Kidney (tissue), 14 donors: ENCODE results near the gene FHOD3. TPM values are rescaled to one million over a fixed set of nuclear protein-coding genes. Genes with fewer than 3 reads are reported as not detected.
"Not testable (repeated sequence)": the region's sequence is repeated elsewhere in the genome, so short reads cannot be mapped to it uniquely, and the experiment has no call there.

Experiments used
- DNase-seq, 5 donors: peaks; one replicate each; pipeline ENCODE4 v3.0.0-alpha.2; 2013 to 2020
- FAIRE-seq: peaks from 2 replicates; lab custom pipeline; 2012; peaks lifted over from hg19 to GRCh38; lab: Jason Lieb, UNC
- H3K27ac ChIP-seq, 2 donors: one replicate each; pipeline ENCODE4 v1.7.0; 2013; ENCODE audit warnings: low read depth in 2 of 2, low read length in 2 of 2, inconsistent platforms in 1 of 2
- H3K27me3 ChIP-seq: one replicate; pipeline ENCODE4 v1.7.1; 2013; ENCODE audit warnings: low read length, inconsistent platforms; ENCODE audit not compliant: control insufficient read depth, insufficient read depth
- H3K36me3 ChIP-seq, 3 donors: one replicate each; pipeline versions ENCODE4 v1.7.0 to v1.7.1; 2013; ENCODE audit warnings: low read length in 3 of 3, control low read depth in 1 of 3, inconsistent platforms in 1 of 3; ENCODE audit not compliant: insufficient read depth in 3 of 3, control insufficient read depth in 2 of 3
- H3K4me1 ChIP-seq, 3 donors: one replicate each; pipeline versions ENCODE4 v1.7.0 to v1.7.1; 2013; ENCODE audit warnings: low read length in 3 of 3, inconsistent platforms in 1 of 3, low read depth in 1 of 3; ENCODE audit not compliant: control insufficient read depth in 2 of 3, insufficient read depth in 2 of 3
- H3K4me3 ChIP-seq, 3 donors: one replicate each; pipeline versions ENCODE4 v1.7.0 to v1.8.1; 2013; ENCODE audit warnings: low read length in 3 of 3, control low read depth in 1 of 3, inconsistent platforms in 1 of 3
- H3K9ac ChIP-seq, 3 donors: one replicate each; pipeline versions ENCODE4 v1.7.0 to v1.7.1; 2013; ENCODE audit warnings: low read length in 3 of 3, control low read depth in 1 of 3, inconsistent platforms in 1 of 3
- H3K9me3 ChIP-seq, 3 donors: one replicate each; pipeline versions ENCODE4 v1.7.0 to v1.7.1; 2013; ENCODE audit warnings: low read length in 3 of 3, control low read depth in 1 of 3, inconsistent platforms in 1 of 3; ENCODE audit not compliant: control insufficient read depth in 2 of 3, insufficient read depth in 1 of 3
- intact Hi-C: fragments of 100-400 bp; cut with DNase I; formaldehyde crosslinking; loops from one replicate; pipeline ENCODE4 v1.11.1; 2022
- polyA plus RNA-seq: library from polyadenylated mRNA; stranded (reverse); fragments of 350-450 nt; fragmentation: Illumina TruSeq; extraction: RNeasy Lipid Tissue Mini Kit (QIAGEN cat#74804); gene quantifications from one replicate; pipeline ENCODE4 v1.2.3, GENCODE V29; 2014; ENCODE audit warnings: low read depth, low replicate concordance; ENCODE audit not compliant: insufficient read depth
- total RNA-seq: library from RNA; stranded (reverse); fragmentation: NEBNext Ultra II Directional; extraction: Animal tissue kit (Norgen Biotek cat#: 25700); gene quantifications from one replicate; pipeline ENCODE4 v1.2.1, GENCODE V29; 2021
- TF ChIP-seq, protein P1 (sequence below): IDR thresholded peaks from 3 replicates; pipeline ENCODE4 v1.5.1; 2012; ENCODE audit warnings: mild to moderate bottlenecking, moderate library complexity, borderline replicate concordance; ENCODE audit not compliant: insufficient read depth; ENCODE audit errors: extremely low read depth
- donor health status: control.
- donor health status: control.
- donor health status: control.
- donor health status: control.
- donor health status: control.
- donor health status: DM: yes; HTN: yes; CAD: no.
- donor health status: Normal renal cell carcinoma (clear cell type).

FHOD3 gene
- total and polyA plus RNA-seq, 2 donors from 2014 or later = 21.5 to 28.0 TPM

DNA sequence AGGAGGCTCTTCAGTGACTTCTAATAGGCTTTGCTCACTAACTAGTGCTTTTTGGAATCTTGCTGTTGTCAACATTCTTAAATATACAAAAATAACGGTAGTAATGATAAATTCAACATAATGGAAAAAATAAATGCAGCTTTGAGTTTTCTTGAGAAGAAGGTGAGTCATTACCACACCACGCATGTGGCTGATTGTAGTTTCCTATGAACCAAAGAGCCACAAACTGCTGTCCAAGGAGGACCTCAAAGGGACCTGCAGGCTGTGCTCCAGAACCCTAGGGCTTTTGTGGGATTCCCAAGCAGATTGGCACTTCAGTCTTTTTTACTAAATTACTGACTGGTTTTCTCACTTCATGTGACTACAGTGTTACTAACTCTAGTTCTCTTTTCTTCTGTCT, 464.6 kb downstream of the FHOD3 start:
- H3K36me3 ChIP-seq = peaks cover 0 to 12% (median 3%) of the 10 kb centered on the region in 3 donors
- intact Hi-C loops = no loop called here

DNA sequence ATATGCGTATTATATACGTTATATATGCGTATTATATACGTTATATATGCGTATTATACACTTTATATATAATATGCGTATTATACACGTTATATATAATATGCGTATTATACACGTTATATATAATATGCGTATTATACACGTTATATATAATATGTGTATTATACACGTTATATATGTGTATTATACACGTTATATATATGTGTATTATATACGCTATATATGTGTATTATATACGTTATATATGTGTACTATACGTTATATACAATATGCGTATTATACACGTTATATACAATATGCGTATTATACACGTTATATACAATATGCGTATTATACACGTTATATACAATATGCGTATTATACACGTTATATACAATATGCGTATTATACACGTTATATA, 465.5 kb downstream of the FHOD3 start:
- peaks cover 0 to 11% (median 6%) of the 10 kb centered on the region in 3 donors for H3K4me1 ChIP-seq
- not testable (repeated sequence) for DNase-seq, H3K27me3 ChIP-seq

More for the DNA sequence above, 464.6 kb downstream of the FHOD3 start:
- FAIRE-seq (no peak), DNase-seq (no peak)
- H3K27me3 ChIP-seq = no peaks in the 10 kb centered on the region
- TF ChIP-seq, protein P1, sequence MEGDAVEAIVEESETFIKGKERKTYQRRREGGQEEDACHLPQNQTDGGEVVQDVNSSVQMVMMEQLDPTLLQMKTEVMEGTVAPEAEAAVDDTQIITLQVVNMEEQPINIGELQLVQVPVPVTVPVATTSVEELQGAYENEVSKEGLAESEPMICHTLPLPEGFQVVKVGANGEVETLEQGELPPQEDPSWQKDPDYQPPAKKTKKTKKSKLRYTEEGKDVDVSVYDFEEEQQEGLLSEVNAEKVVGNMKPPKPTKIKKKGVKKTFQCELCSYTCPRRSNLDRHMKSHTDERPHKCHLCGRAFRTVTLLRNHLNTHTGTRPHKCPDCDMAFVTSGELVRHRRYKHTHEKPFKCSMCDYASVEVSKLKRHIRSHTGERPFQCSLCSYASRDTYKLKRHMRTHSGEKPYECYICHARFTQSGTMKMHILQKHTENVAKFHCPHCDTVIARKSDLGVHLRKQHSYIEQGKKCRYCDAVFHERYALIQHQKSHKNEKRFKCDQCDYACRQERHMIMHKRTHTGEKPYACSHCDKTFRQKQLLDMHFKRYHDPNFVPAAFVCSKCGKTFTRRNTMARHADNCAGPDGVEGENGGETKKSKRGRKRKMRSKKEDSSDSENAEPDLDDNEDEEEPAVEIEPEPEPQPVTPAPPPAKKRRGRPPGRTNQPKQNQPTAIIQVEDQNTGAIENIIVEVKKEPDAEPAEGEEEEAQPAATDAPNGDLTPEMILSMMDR = no peak
- H3K27ac ChIP-seq = no peak overlapping the region
- H3K4me3 ChIP-seq = no peak overlapping the region
- no peak overlapping the region for H3K9ac ChIP-seq
- peaks cover 0 to 11% (median 6%) of the 10 kb centered on the region in 3 donors for H3K4me1 ChIP-seq
- H3K9me3 ChIP-seq = no peaks in the 10 kb centered on the region

DNA sequence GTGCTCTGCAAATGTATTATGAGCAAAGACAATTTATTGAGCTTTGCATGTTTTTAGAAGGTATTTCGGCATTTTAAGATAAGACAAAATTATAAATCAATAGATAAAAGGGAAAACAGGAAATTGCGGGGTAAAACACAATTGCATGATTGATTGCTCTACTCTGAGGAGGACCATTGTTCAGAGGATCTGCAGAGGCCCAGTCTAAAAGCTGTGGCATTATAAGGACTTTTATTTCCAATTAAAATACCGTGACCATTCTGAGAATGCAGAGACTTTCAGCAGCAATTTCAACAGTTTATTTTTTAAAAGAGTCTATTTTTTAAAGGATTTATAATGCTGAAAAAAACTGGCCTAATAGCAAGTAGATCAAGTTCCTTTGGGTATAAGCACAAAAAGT, 469.3 kb downstream of the FHOD3 start:
- FAIRE-seq (no peak), DNase-seq (no peak)
- intact Hi-C loops = no loop called here

More for the DNA sequence above, 465.5 kb downstream of the FHOD3 start:
- H3K4me3 ChIP-seq, H3K9me3 ChIP-seq, H3K9ac ChIP-seq, H3K27ac ChIP-seq, intact Hi-C loops: not testable (repeated sequence)
- FAIRE-seq = peak; percentile 99
- H3K36me3 ChIP-seq = peaks cover 0 to 12% (median 3%) of the 10 kb centered on the region in 3 donors

DNA sequence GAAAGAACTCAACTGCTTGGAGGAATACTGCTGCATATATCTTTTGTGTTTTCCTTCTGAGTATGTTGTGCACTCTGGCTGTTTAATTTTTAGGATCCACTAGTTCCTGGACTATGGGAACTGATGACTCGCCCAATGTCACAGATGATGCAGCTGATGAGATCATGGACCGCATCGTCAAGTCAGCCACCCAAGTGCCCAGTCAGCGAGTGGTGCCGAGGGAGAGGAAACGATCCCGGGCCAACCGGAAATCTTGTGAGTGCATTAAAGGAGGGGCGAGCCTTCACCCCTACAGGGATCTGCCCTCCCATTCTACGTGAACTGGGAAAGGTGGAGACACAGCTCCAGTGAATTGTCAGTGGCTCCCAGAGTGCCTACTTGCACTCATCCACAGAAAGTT, 471.7 kb downstream of the FHOD3 start:
- H3K9me3 ChIP-seq = no peaks in the 10 kb centered on the region
- H3K4me1 ChIP-seq = peaks cover 0 to 2% (median 0%) of the 10 kb centered on the region in 3 donors
- H3K36me3 ChIP-seq = no peaks in the 10 kb centered on the region
- FAIRE-seq (no peak), DNase-seq (no peak)
- TF ChIP-seq, protein P1 = no peak
- no peak overlapping the region for H3K27ac ChIP-seq
- H3K4me3 ChIP-seq = no peak overlapping the region
- no peaks in the 10 kb centered on the region for H3K27me3 ChIP-seq
- no peak overlapping the region for H3K9ac ChIP-seq
- intact Hi-C loops = no loop called here

More for the DNA sequence above, 469.3 kb downstream of the FHOD3 start:
- H3K27ac ChIP-seq = no peak overlapping the region
- no peaks in the 10 kb centered on the region for H3K27me3 ChIP-seq
- H3K4me3 ChIP-seq = no peak overlapping the region
- peaks cover 0 to 2% (median 0%) of the 10 kb centered on the region in 3 donors for H3K4me1 ChIP-seq
- H3K36me3 ChIP-seq = peaks cover 0 to 2% (median 0%) of the 10 kb centered on the region in 3 donors
- H3K9me3 ChIP-seq = no peaks in the 10 kb centered on the region
- TF ChIP-seq, protein P1 = no peak
- H3K9ac ChIP-seq = no peak overlapping the region
